Measurements from ENCODE around the gene RAD51D. TPM values are rescaled to one million over a fixed set of nuclear protein-coding genes. Genes with fewer than 3 reads are reported as not detected.

Gene RAD51D
- total and polyA plus RNA-seq, 2 donors (not counting 3 experiments of a cell fraction or from before 2014, with no cell fraction given) = 15.5 to 27.9 TPM

GRCh38 chr17:35048685-35049379, 70.8 kb downstream of the RAD51D start:
- Histone ChIP-seq H3K4me1 (ENCODE audit: control insufficient read depth, extremely low read depth, insufficient read depth, low read length) (peaks cover 18% of the 10 kb centered on the region), H2AFZ (ENCODE audit: low read depth, low read length) (no peak overlapping the region), H3K4me2 (ENCODE audit: insufficient read depth, low read length) (no peak overlapping the region), H3K27me3 (ENCODE audit: control insufficient read depth in 2 of 2, insufficient read depth in 2 of 2, low read length in 2 of 2) (no peaks in the 10 kb centered on the region), H3K36me3 (ENCODE audit: control insufficient read depth in 2 of 2, extremely low read depth in 1 of 2, insufficient read depth in 2 of 2, low read length in 2 of 2) (no peaks in the 10 kb centered on the region), H3K9me3 (replicated peaks; ENCODE audit: control insufficient read depth, insufficient read depth, low read length) (no peaks in the 10 kb centered on the region), H3K79me2 (ENCODE audit: control insufficient read depth, insufficient read depth, low read length) (peaks cover 4% of the 10 kb centered on the region), H3K27ac (ENCODE audit: insufficient read depth, low read depth, low read length) (no peak overlapping the region), H3K9ac (replicated peaks; ENCODE audit: extremely low read depth, insufficient read depth, low read length) (no peak overlapping the region), H4K20me1 (replicated peaks; ENCODE audit: control insufficient read depth, extremely low read depth, insufficient read depth, low read length) (no peaks in the 10 kb centered on the region), H3K4me3 (replicated peaks in 1 of 3; ENCODE audit: insufficient read depth in 1 of 3, low read depth in 1 of 3, low read length in 3 of 3) (no peak overlapping the region), H3K9me1 (replicated peaks; ENCODE audit: control insufficient read depth, extremely low read depth, insufficient read depth, low read length) (no peaks in the 10 kb centered on the region)
- dilution Hi-C loops (cut with MboI; ENCODE audit: extremely low pct_ligation_motif_present, low sequenced_read_pairs) = no loop called here
- CTCF ChIA-PET = interaction anchor here (0.9 kb wide), 1 partner anchor 15 kb away, joined by 3 read pairs; the partner anchor contains the start of gene RFFL
- intact Hi-C loops (cut with micrococcal nuclease) = no loop called here
- TF ChIP-seq MYC (IDR thresholded peaks at IDR 0.05; ENCODE audit: low read depth, low read length) = no peak
- no peak for TF ChIP-seq MAX (IDR thresholded peaks at IDR 0.05; ENCODE audit: insufficient read depth, insufficient read length)
- no peak for TF ChIP-seq EZH2 (IDR thresholded peaks at IDR 0.05; ENCODE audit: borderline replicate concordance, low read depth, low read length, severe bottlenecking)
- no peak for TF ChIP-seq POLR2A (IDR thresholded peaks at IDR 0.05; ENCODE audit: low read depth, low read length)
- TF ChIP-seq JUN (IDR thresholded peaks at IDR 0.05; ENCODE audit: borderline replicate concordance, insufficient read depth, insufficient read length, low read depth) = no peak
- no peak for TF ChIP-seq GATA2 (IDR thresholded peaks at IDR 0.05; ENCODE audit: insufficient read depth, insufficient read length, low read depth, low read length)
- no peak for TF ChIP-seq CTCF (IDR thresholded peaks at IDR 0.05; ENCODE audit: extremely low read depth in 1 of 2, insufficient read depth in 1 of 2, low read depth in 1 of 2, low read length in 2 of 2)
- no peak for TF ChIP-seq FOS (IDR thresholded peaks at IDR 0.05; ENCODE audit: borderline replicate concordance, insufficient read depth, low read length)
- TF ChIP-seq POLR2AphosphoS5 (IDR thresholded peaks at IDR 0.05; ENCODE audit: insufficient read depth, low read depth, low read length) = no peak
- DNase-seq (ENCODE audit: low read depth, low spot score) (no peak), FAIRE-seq (no peak)
- POLR2A ChIA-PET = no interaction called here
- BruUV-seq (replicated peaks) = no TSS peak

All from endothelial cell of umbilical vein (primary cell).